ENCODE measurements around the gene M1AP. TPM values are rescaled to one million over a fixed set of nuclear protein-coding genes. Genes with fewer than 3 reads are reported as not detected.

Gene M1AP
- total and polyA plus RNA-seq, 2 experiments from 2014 or later: not detected

DNA sequence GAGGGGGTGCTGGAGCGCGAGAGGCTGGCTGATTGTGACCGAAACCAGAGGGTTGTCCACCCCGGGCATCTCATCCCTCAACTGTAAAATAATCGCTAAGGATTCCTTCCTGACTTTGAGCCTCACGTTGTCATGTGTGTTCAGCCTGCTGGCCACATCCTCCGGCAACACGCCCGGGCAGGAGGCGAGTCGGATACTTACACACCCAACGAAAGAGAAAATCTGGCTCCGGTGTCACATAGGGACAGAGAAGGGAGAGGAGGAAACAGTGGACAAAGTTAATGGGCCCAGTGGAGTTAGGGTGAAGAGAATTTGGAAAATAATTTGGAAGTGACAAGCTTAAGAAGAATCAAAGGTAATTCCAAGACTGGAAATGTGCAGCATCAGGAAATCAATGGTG lies 131.5 kb downstream of the M1AP start:
- TF ChIP-seq, protein P1, sequence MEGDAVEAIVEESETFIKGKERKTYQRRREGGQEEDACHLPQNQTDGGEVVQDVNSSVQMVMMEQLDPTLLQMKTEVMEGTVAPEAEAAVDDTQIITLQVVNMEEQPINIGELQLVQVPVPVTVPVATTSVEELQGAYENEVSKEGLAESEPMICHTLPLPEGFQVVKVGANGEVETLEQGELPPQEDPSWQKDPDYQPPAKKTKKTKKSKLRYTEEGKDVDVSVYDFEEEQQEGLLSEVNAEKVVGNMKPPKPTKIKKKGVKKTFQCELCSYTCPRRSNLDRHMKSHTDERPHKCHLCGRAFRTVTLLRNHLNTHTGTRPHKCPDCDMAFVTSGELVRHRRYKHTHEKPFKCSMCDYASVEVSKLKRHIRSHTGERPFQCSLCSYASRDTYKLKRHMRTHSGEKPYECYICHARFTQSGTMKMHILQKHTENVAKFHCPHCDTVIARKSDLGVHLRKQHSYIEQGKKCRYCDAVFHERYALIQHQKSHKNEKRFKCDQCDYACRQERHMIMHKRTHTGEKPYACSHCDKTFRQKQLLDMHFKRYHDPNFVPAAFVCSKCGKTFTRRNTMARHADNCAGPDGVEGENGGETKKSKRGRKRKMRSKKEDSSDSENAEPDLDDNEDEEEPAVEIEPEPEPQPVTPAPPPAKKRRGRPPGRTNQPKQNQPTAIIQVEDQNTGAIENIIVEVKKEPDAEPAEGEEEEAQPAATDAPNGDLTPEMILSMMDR (IDR thresholded peaks at IDR 0.05; ENCODE audit: low read depth, low read length): no peak
- no peaks in the 10 kb centered on the region for H3K4me1 ChIP-seq (ENCODE audit: low read depth)
- no peaks in the 10 kb centered on the region for H3K36me3 ChIP-seq
- H3K27me3 ChIP-seq: peaks cover 100% of the 10 kb centered on the region
- no peak overlapping the region for H3K27ac ChIP-seq
- DNase-seq (ENCODE audit: low read depth in 1 of 2, low spot score in 1 of 2): no peak
- H3K9me3 ChIP-seq (ENCODE audit: low read depth): no peaks in the 10 kb centered on the region
- H3K4me3 ChIP-seq: no peak overlapping the region

- H3K27ac ChIP-seq: no peak overlapping the region
- TF ChIP-seq, protein P1 (IDR thresholded peaks at IDR 0.05; ENCODE audit: low read depth, low read length): no peak
- no peaks in the 10 kb centered on the region for H3K36me3 ChIP-seq
- peak; percentile 60 to 68 for DNase-seq (ENCODE audit: low read depth in 1 of 2, low spot score in 1 of 2)
- no peaks in the 10 kb centered on the region for H3K9me3 ChIP-seq (ENCODE audit: low read depth)
- H3K4me1 ChIP-seq (ENCODE audit: low read depth): no peaks in the 10 kb centered on the region
- peak overlapping the region; percentile 10 for H3K4me3 ChIP-seq
- peaks cover 100% of the 10 kb centered on the region for H3K27me3 ChIP-seq
Observed at GRCh38 chr2:74515981-74516633, 132.0 kb downstream of the M1AP start.

DNA sequence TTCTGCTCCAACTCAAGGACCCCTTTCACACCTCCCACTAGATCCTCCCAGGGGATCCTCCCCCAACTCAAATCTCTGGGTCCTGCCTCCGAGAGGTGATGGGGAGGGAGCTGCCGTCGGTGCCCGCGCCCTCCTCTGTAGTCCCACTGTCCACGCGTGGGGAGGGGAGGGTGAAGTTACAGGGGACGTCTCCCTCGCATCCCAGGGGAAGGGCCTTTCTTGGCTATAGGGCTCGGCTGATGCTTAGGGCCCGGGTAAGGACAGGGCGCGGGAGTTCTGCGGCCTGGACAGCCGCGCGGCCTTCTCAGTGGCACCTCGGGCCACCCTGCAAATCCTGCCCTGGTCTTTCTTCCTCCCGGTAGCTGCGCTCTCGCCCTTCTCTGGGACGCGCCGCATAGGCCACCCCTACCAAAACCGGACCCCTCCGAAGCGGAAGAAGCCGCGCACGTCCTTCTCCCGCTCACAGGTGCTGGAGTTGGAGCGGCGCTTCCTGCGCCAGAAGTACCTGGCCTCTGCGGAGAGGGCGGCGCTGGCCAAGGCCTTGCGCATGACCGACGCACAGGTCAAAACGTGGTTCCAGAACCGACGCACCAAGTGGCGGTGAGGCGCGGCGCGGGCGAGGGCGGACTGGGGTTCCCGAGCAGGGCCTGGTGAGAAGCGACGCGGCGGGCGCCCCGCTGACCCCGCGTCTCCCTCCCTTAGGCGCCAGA lies 132.7 kb downstream of the M1AP start:
- Histone ChIP-seq H3K36me3 (no peaks in the 10 kb centered on the region), H3K9me3 (ENCODE audit: low read depth) (no peaks in the 10 kb centered on the region), H3K27me3 (peaks cover 100% of the 10 kb centered on the region), H3K4me1 (ENCODE audit: low read depth) (no peaks in the 10 kb centered on the region), H3K4me3 (peak overlapping the region; percentile 10), H3K27ac (no peak overlapping the region)
- TF ChIP-seq, protein P1 (IDR thresholded peaks at IDR 0.05; ENCODE audit: low read depth, low read length): no peak
- DNase-seq (ENCODE audit: low read depth in 1 of 2, low spot score in 1 of 2): peak in 1 of 2 donors; percentile 10

DNA sequence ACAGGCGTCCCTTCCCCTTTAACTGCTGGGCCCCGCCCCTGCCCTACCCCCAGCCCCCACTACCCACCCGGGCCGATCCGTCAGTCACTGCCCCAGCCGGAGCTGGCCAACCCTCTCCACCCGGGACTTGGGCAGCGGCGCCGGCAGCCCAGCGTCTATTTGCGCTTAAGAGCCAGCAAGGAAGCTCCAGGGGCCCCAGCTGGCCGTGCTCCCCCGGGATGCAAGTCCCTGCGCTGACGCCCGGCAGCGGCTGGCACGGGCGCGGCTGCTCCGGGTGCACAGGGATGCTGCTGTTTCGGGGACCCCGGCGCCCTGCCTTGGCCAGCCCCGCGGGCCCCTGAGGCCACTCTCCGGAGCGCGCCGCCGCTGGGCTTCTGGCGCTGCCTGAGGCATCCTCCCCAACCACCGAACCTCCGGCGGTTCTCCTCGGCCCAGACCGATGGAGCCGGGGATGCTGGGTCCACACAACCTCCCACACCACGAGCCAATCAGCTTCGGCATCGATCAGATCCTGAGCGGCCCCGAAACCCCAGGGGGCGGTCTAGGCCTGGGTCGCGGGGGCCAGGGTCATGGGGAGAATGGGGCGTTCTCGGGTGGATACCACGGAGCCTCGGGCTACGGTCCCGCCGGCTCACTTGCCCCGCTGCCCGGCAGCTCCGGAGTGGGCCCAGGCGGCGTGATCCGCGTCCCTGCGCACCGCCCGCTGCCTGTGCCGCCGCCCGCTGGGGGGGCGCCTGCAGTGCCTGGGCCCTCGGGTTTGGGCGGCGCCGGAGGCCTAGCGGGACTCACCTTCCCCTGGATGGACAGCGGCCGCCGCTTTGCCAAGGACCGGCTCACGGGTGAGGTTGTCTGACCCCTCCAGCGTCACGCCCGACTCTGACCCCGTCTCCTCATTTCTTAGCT lies 133.5 kb downstream of the M1AP start, which contains the start of gene TLX2:
TSS of gene TLX2 (plus strand) at position 83 of the 903 bp plus-strand sequence. CDS start at position 440, 357 bp downstream.
- Histone ChIP-seq H3K36me3 (no peaks in the 10 kb centered on the region), H3K27ac (no peak within 1 kb of the TSS), H3K4me3 (peak within 1 kb of the TSS; percentile 2), H3K4me1 (ENCODE audit: low read depth) (no peaks in the 10 kb centered on the region), H3K27me3 (peaks cover 100% of the 10 kb centered on the region), H3K9me3 (ENCODE audit: low read depth) (no peaks in the 10 kb centered on the region)
- TF ChIP-seq, protein P1 (IDR thresholded peaks at IDR 0.05; ENCODE audit: low read depth, low read length): no peak
- DNase-seq (ENCODE audit: low read depth in 1 of 2, low spot score in 1 of 2): peak in 1 of 2 donors; percentile 25

GRCh38 chr2:74513605-74514367 lies 134.3 kb downstream of the M1AP start:
- no peak for DNase-seq (ENCODE audit: low read depth in 1 of 2, low spot score in 1 of 2)

More at GRCh38 chr2:74513605-74514367, 134.3 kb downstream of the M1AP start:
- TF ChIP-seq, protein P1 (IDR thresholded peaks at IDR 0.05; ENCODE audit: low read depth, low read length): no peak
- Histone ChIP-seq H3K4me3 (no peak overlapping the region), H3K27ac (no peak overlapping the region), H3K36me3 (no peaks in the 10 kb centered on the region), H3K4me1 (ENCODE audit: low read depth) (no peaks in the 10 kb centered on the region), H3K9me3 (ENCODE audit: low read depth) (no peaks in the 10 kb centered on the region), H3K27me3 (peaks cover 97% of the 10 kb centered on the region)
